K562 (cell line): ENCODE measurements around the gene PRKAR2B. TPM values are rescaled to one million over a fixed set of nuclear protein-coding genes. Genes with fewer than 3 reads are reported as not detected.

Experiments used
- CBFA2T3 ChIP-seq: fragments of 450-650 bp; IDR thresholded peaks from 2 replicates; pipeline ENCODE4 v1.6.1; 2017
- COPS2 ChIP-seq: fragments of 450-650 bp; conservative IDR thresholded peaks from 2 replicates; pipeline ENCODE4 v1.6.1; 2016; ENCODE audit warnings: mild to moderate bottlenecking, moderate library complexity
- ETV5 ChIP-seq: sonication (generic); formaldehyde crosslinking; IDR thresholded peaks from 2 replicates; pipeline ENCODE4 v1.4.0; 2020; ENCODE audit warnings: low read depth, mild to moderate bottlenecking, missing genetic modification reagents
- FIP1L1 ChIP-seq: fragments of 200-400 bp; formaldehyde crosslinking; IDR thresholded peaks from 2 replicates; pipeline ENCODE4 v1.6.1; 2018; ENCODE audit warnings: mild to moderate bottlenecking, low read depth, low read length; ENCODE audit not compliant: poor library complexity, severe bottlenecking
- FOXK2 ChIP-seq, 2 experiments: fragments of 450-650 bp; IDR thresholded peaks in 1 of 2; conservative IDR thresholded peaks in 1 of 2; 2 replicates each; pipeline ENCODE4 v1.6.1; 2016; ENCODE audit warnings: low read depth in 2 of 2, mild to moderate bottlenecking in 1 of 2
- KAT7 ChIP-seq: sonication (generic); formaldehyde crosslinking; IDR thresholded peaks from 2 replicates; pipeline ENCODE4 v1.8.0; 2022; ENCODE audit warnings: missing genetic modification reagents, mild to moderate bottlenecking, borderline replicate concordance
- MCM2 ChIP-seq: fragments of 450-650 bp; IDR thresholded peaks from 2 replicates; pipeline ENCODE4 v1.6.1; 2017; ENCODE audit warnings: low read depth, mild to moderate bottlenecking
- NCOR1 ChIP-seq: fragments of 450-650 bp; IDR thresholded peaks from 2 replicates; pipeline ENCODE4 v1.6.1; 2016; ENCODE audit warnings: mild to moderate bottlenecking, moderate library complexity
- RUNX1 ChIP-seq: sonication (generic); IDR thresholded peaks from 2 replicates; pipeline ENCODE4 v1.6.1; 2016; ENCODE audit warnings: antibody characterized with exemption, low read depth
- TCF7L2 ChIP-seq: fragments of 150-350 bp; IDR thresholded peaks from 2 replicates; pipeline ENCODE4 v1.6.1; 2016; ENCODE audit warnings: low read depth, mild to moderate bottlenecking, low read length, moderate library complexity
- ZBTB8A ChIP-seq: fragments of 450-650 bp; IDR thresholded peaks from 2 replicates; pipeline ENCODE4 v1.6.1; 2018; ENCODE audit warnings: mild to moderate bottlenecking, moderate library complexity; ENCODE audit not compliant: partially characterized antibody
- ZC3H8 ChIP-seq: fragments of 450-650 bp; IDR thresholded peaks from 2 replicates; pipeline ENCODE4 v1.6.1; 2017
- ZEB2 ChIP-seq: fragments of 450-650 bp; IDR thresholded peaks from 2 replicates; pipeline ENCODE4 v1.6.1; 2016
- ZNF24 ChIP-seq: fragments of 450-650 bp; IDR thresholded peaks from 2 replicates; pipeline ENCODE4 v1.6.1; 2016
- ZNF408 ChIP-seq: fragments of 250-450 bp; sonication (Bioruptor Pico); IDR thresholded peaks from 2 replicates; pipeline ENCODE4 v1.4.0; 2020; ENCODE audit warnings: low read depth, mild to moderate bottlenecking, moderate library complexity
- polyA plus RNA-seq, 8 experiments: library from polyadenylated mRNA; depleted of rRNA in 4 of 8; stranded (reverse) in 5 of 8; unstranded in 3 of 8; fragments of >200 nt; fragmentation: Nextera tagmentation in 2 of 8; fragmentation: Illumina TruSeq in 1 of 8; extraction: Ambion mirVana in 2 of 8; extraction: Trizol in 1 of 8; gene quantifications; 2 replicates each; pipeline versions ENCODE4 v1.2.1 to v1.2.3, GENCODE V29; 2011 to 2014; ENCODE audit warnings: inconsistent platforms in 1 of 8, missing spikeins in 1 of 8
- total RNA-seq, 7 experiments: library from RNA; depleted of rRNA in 6 of 7; stranded (reverse); fragments of >200 nt in 6 of 7; fragmentation: Illumina TruSeq in 2 of 7; extraction: Trizol in 2 of 7; gene quantifications; 2 replicates each; pipeline versions ENCODE4 v1.2.1 to v1.2.3, GENCODE V29; 2011 to 2021; ENCODE audit warnings: low replicate concordance in 1 of 7
- TF ChIP-seq, protein P1 (sequence below): fragments of 250-450 bp; sonication (Bioruptor Pico); IDR thresholded peaks from 2 replicates; pipeline ENCODE4 v1.4.0; 2020; ENCODE audit warnings: mild to moderate bottlenecking
- TF ChIP-seq, protein P2 (sequence below): IDR thresholded peaks from 2 replicates; pipeline ENCODE4 v1.6.1; 2012; ENCODE audit warnings: low read depth, low read length, improper control_type of control experiment, borderline replicate concordance
- TF ChIP-seq, protein P3 (sequence below): sonication (generic); formaldehyde crosslinking; IDR thresholded peaks from 2 replicates; pipeline ENCODE4 v1.9.0; 2022; ENCODE audit warnings: mild to moderate bottlenecking, missing genetic modification reagents
- TF ChIP-seq, protein P4 (sequence below): sonication (generic); formaldehyde crosslinking; IDR thresholded peaks from 2 replicates; pipeline ENCODE4 v1.8.1; 2023; ENCODE audit warnings: mild to moderate bottlenecking, missing genetic modification reagents, moderate library complexity
- TF ChIP-seq, protein P5 (sequence below): fragments of 450-650 bp; IDR thresholded peaks from 2 replicates; pipeline ENCODE4 v1.6.1; 2016; ENCODE audit warnings: missing biosample characterization, missing genetic modification characterization
- TF ChIP-seq, protein P6 (sequence below): sonication (generic); formaldehyde crosslinking; IDR thresholded peaks from 2 replicates; pipeline ENCODE4 v1.8.0; 2022; ENCODE audit warnings: mild to moderate bottlenecking, missing genetic modification reagents

The PRKAR2B gene
- total and polyA plus RNA-seq, 9 of the 15 experiments (the other 6 are each of a cell fraction or from before 2014, with no cell fraction given), result 59.0 to 173 (median 129) TPM

DNA sequence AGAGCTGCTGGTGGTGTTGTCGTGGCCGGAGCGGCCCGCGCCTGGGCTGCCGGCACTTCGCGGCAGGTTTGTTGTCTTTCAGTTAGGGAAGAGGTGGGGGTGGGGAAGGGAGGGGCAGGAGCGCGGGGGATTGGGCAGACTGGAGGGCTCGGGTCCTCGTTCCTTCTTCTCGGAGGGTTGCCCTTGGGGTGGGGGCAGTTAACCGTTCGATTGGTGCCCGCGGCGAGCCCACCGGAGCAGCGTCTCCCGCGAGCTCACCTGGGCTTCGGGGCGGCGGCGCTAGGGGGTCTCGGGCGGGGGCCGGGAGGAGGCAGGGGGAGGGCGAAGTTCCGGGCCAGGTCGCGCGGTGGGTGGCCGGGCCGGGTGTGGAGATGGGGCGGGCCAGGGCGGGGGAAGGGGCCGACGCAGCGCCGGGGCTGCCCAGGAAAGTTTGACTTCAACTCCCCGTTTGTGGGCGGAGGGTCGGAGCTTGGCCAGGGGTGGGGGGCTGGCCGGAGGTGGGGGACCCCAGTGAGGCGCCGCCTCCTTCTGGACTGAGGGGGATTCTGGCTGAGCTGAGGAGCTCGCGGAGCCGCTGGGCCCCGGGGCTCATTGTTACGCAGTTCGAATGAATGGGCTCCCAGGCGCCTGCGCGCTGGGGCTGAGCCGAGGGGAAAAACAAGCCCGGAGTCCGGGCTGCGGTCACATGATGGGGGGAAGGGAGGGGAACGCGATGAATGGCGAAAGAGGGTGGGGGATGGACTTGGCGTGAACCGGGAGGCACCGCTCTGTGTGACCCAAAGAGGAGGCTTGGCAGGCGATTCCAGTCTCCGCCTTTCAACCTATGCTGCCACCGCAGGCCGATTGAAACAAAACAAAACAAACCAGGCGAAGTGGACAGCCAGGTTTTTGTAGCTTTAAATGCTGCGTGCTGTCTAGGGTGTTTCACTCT, 124.9 kb downstream of the PRKAR2B start (continued):
- TF ChIP-seq, protein P1, sequence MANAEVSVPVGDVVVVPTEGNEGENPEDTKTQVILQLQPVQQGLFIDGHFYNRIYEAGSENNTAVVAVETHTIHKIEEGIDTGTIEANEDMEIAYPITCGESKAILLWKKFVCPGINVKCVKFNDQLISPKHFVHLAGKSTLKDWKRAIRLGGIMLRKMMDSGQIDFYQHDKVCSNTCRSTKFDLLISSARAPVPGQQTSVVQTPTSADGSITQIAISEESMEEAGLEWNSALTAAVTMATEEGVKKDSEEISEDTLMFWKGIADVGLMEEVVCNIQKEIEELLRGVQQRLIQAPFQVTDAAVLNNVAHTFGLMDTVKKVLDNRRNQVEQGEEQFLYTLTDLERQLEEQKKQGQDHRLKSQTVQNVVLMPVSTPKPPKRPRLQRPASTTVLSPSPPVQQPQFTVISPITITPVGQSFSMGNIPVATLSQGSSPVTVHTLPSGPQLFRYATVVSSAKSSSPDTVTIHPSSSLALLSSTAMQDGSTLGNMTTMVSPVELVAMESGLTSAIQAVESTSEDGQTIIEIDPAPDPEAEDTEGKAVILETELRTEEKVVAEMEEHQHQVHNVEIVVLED (CRISPR knock-in tag), result peak; percentile 43; the same call in 1 of the 2 replicates
- TF ChIP-seq KAT7 (no peak), ZNF24 (0 out of 2 replicates have a peak, but pooled peaks have one; percentile 27), TCF7L2 (peak; percentile 21; the same call in 1 of the 2 replicates), ZC3H8 (0 out of 2 replicates have a peak, but pooled peaks have one; percentile 18), ZNF408 (CRISPR knock-in tag) (no peak), RUNX1 (0 out of 2 replicates have a peak, but pooled peaks have one; percentile 35), FIP1L1 (no peak), COPS2 (no peak), NCOR1 (peak; percentile 78), ZBTB8A (no peak), ZEB2 (peak; percentile 42; the same call in 1 of the 2 replicates), FOXK2 (conservative IDR thresholded peaks at IDR 0.05 in 1 of 2, IDR thresholded peaks at IDR 0.05 in 1 of 2; ENCODE audit: low read depth in 2 of 2) (peak; percentile 97 to 98), MCM2 (no peak), CBFA2T3 (no peak), ETV5 (CRISPR knock-in tag) (peak; percentile 76)
- TF ChIP-seq, protein P2, sequence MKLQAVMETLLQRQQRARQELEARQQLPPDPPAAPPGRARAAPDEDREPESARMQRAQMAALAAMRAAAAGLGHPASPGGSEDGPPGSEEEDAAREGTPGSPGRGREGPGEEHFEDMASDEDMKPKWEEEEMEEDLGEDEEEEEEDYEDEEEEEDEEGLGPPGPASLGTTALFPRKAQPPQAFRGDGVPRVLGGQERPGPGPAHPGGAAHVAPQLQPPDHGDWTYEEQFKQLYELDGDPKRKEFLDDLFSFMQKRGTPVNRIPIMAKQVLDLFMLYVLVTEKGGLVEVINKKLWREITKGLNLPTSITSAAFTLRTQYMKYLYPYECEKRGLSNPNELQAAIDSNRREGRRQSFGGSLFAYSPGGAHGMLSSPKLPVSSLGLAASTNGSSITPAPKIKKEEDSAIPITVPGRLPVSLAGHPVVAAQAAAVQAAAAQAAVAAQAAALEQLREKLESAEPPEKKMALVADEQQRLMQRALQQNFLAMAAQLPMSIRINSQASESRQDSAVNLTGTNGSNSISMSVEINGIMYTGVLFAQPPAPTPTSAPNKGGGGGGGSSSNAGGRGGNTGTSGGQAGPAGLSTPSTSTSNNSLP, result peak; percentile 39; the same call in 1 of the 2 replicates
- TF ChIP-seq, protein P3, sequence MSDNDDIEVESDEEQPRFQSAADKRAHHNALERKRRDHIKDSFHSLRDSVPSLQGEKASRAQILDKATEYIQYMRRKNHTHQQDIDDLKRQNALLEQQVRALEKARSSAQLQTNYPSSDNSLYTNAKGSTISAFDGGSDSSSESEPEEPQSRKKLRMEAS (CRISPR knock-in tag), result peak; percentile 86
- TF ChIP-seq, protein P4, sequence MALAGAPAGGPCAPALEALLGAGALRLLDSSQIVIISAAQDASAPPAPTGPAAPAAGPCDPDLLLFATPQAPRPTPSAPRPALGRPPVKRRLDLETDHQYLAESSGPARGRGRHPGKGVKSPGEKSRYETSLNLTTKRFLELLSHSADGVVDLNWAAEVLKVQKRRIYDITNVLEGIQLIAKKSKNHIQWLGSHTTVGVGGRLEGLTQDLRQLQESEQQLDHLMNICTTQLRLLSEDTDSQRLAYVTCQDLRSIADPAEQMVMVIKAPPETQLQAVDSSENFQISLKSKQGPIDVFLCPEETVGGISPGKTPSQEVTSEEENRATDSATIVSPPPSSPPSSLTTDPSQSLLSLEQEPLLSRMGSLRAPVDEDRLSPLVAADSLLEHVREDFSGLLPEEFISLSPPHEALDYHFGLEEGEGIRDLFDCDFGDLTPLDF (CRISPR knock-in tag), result peak; percentile 51; the same call in 1 of the 2 replicates
- TF ChIP-seq, protein P5, sequence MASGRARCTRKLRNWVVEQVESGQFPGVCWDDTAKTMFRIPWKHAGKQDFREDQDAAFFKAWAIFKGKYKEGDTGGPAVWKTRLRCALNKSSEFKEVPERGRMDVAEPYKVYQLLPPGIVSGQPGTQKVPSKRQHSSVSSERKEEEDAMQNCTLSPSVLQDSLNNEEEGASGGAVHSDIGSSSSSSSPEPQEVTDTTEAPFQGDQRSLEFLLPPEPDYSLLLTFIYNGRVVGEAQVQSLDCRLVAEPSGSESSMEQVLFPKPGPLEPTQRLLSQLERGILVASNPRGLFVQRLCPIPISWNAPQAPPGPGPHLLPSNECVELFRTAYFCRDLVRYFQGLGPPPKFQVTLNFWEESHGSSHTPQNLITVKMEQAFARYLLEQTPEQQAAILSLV (tag), result no peak
- TF ChIP-seq, protein P6, sequence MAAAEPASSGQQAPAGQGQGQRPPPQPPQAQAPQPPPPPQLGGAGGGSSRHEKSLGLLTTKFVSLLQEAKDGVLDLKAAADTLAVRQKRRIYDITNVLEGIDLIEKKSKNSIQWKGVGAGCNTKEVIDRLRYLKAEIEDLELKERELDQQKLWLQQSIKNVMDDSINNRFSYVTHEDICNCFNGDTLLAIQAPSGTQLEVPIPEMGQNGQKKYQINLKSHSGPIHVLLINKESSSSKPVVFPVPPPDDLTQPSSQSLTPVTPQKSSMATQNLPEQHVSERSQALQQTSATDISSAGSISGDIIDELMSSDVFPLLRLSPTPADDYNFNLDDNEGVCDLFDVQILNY (CRISPR knock-in tag), result 0 out of 2 replicates have a peak, but pooled peaks have one; percentile 68
